Measurements from ENCODE around the gene TNS1. TPM values are rescaled to one million over a fixed set of nuclear protein-coding genes. Genes with fewer than 3 reads are reported as not detected.
A peak's percentile ranks its signal among the peaks of the same experiment; 100 is the strongest.

Gene TNS1
- total RNA-seq, 1 donor from 2014 or later, result 206 TPM

DNA sequence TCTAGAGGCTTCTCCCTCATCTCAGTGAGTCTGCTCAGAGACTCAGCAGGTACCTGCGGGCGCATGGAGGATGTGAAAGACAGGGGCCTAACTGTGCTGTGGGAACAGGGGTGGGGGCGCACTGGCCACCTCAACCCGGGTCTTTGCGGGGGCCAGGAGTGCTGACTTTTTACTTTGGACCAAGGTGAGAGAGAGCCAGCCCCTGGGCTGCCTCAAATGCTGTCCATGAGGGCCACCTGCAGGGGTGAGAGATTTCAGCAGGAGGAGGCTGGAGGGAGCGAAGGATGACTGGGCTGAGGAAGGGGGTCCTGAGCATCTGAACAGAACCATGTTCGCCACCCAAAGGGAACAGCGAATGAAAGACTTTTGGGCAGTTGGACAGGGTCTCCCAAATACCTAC, 129.4 kb downstream of the TNS1 start:
- DNase-seq (ENCODE audit: low read depth), result no peak

DNA sequence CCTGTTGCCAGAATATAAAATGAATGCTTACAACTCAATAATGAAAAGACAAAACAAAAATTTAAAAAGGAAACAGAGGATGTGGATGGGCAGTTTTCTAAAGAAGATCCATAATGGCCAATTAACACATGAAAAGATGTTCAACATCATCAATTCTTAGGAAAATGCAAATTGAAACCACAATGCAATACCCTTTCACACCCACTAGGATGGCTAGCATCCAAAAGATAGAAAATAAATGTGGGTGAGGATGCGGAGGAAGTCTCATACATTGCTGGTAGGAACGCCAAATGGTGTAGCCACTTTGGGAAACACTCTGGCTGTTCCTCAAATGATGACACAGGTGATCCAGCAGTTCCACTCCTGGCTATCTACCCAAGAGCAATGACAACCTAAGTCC, 130.5 kb downstream of the TNS1 start:
- DNase-seq (ENCODE audit: low read depth), result no peak

DNA sequence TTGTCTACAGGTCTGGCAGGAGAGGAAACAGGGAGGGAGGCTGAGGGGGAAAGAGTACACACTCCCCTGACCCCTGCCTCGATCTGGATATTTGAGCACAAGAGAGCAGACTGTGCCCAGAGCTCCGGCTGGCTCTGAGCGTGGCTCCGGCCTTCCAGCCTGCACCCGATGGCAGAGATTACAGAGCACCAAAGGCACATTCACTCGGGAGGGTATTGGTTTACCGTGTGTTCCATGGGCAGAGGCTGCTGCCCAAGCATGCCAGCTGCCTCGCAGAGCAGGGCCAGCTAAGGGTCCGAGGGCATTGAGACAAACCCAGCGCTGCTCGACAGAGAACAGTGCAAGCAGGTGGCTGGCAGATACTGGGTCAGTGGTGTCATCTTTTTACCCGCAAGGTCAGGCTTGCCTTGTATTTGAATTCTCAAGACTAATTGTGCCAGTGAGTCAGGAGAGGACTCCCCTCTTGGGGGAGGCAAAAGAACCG, 132.2 kb downstream of the TNS1 start:
- no peak for DNase-seq (ENCODE audit: low read depth)

DNA sequence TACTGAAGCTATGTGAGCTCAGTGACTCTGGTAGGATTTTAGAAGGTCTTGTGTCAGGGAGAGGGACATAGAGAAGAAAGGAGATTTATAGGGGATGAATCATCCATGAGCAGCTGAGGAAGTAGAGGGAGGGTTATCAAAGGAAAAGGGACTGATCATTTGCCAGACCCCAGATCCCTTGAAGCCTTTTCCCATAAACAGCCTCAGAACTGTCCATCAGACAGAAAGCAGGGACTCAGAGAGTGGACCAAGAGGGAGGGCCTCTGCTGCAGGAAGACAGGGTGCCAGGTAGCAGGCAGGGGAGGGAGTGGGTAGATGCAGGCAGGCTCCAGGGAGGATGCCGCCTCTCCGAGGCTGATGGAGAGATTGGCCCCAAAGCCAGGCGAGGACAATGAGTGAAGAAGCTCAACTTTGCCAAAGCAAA, 133.9 kb downstream of the TNS1 start:
- DNase-seq (ENCODE audit: low read depth), result no peak

DNA sequence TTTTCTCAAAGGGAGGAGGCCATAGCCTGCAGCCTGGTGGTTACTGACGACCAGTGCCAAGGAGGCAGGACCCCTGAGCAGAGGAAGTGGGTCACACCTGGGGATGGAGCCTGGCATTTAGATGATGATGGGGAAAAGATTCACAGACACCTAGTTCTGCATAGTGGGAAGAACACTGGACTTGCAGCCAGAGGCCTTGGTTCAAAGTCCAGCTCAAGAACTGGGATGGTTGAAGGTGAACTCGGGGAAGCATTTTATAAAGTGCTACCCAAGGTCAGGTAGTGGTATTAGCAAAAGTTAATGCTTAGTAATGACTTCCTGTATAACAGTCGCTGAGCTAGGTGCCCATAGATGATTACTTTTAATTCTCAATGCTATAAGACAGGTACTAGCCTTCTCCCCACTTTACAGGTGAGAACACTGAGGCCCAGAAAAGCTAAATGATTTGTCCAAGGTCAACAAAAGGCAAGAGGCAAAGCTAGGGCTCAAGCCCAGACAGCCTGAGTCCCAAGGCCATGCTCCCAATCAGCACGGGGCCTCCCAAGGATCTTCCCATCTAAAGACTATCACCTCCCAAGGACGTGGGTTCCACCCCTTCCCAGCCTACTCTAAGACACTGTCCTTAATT, 134.4 kb downstream of the TNS1 start:
- no peak for DNase-seq (ENCODE audit: low read depth)

DNA sequence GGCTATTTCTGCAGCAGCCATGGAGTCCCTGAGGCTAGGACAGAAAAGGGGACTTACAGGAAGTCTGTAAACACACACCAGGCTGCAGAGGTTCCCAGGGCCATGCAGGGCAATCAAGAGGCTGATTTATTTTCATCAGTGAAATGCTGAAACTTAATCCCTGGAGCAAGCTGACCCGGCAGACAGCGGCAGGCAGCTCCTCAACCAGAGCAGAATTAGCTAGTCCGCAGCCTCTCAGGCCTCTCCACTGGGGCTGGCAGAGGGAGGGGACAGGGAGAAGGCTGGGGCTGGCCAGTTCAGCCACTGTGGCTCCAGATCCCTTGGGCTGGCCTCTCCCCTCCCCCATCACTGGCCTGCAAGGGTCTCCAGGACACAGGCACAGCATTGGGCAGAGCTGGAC, 136.3 kb downstream of the TNS1 start:
- DNase-seq (ENCODE audit: low read depth), result no peak

DNA sequence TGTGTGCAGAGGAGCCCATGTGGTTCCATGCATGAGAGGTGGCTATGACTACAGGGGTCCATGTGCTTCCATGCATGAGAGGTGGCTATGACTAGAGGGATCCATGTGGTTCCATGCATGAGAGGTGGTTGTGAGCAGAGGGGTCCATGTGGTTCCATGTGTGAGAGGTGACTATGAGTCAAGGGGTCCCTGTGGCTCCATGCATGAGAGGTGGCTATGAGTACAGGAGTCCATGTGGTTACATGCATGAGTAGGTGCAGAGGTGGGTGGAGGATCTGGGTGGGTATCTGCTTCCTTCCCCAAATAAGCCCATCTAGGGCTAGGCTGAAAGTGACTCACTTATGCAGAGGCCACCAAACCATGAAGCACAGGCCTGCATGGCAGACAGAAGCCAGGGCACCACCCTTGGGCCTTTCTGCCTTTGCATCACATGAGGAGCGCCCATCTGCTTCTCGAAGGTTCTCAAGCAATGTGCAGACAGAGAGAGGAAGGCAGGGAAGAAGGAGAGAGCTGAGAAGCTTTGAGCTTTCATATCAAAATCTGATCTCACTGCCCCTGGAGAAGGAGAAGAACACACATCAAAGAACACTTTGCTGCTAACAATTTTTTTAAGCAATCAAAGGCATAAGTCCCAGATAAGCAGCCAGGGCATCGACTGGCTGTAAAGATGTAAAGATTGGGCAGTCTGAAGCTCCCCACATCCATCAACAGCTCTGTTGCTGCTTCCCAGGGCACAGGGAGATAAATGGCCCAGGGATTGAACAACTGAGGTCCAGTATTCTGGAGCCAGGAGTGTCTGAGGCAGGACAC, 137.6 kb downstream of the TNS1 start:
- peak; percentile 54 for DNase-seq (ENCODE audit: low read depth)

DNA sequence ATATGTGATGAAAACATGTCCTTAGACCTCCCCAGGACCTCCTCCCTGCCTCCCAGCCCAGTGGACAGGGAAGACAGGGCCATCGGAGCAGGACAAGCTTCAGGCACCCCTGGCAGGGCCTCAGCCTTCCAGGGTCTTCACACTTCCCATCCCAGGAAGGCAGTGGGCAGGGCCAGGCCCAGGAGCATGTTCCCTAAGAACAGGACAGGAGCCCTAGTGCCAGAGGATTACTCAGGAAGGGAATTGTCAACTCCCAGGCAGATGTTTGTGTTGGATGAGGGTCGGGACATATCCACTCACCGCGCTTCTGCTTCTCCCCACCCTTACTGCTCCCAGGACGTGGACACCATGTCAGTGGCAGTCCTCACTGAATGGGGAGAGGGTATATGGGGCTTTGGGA, 138.9 kb downstream of the TNS1 start:
- no peak for DNase-seq (ENCODE audit: low read depth)

DNA sequence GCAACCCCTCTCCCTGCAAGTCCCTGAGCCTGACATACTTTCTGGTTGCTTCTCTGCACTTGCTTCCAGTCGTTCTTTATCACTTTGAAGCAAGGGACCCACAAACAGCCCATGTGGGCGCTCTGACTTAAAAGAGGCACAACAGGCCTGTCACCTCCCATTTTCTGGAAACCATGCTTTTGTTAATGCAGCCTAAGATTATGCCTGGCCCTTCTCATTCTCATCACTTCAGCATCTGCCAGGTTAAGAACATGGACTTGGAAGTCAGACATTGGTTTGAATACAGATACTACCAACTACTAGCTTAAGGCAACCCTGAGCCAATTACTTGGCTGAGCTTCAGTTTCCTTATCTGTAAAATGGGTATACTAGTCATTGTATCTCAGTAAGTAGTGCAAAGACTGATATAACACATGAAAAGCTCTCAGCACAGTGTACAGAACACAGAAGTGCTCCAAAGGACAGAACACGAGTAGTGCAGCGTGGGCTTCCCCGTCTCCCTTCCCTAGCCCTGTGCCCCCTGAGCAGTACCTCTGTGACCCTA, 141.4 kb downstream of the TNS1 start:
- no peak for DNase-seq (ENCODE audit: low read depth)

DNA sequence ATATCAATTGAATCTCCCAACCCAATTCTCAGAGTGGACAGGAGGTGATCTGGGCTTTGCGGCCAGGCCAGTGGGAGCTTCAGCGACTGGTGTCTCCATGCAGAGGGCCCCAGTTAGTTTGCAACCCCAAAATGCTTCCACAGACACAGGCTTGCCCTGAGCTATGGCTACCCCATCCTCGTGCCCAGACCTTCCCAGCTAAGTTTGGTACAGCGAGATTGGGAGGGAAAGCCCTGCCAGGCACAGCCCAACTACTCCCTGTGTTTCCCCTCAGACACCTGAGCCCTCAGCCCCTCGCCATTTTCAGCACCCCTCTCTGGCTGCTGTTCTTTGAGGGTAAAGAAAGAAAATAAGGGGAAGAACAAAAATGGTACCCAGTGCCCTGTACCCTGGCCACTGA, 142.9 kb downstream of the TNS1 start:
- no peak for DNase-seq (ENCODE audit: low read depth)

DNA sequence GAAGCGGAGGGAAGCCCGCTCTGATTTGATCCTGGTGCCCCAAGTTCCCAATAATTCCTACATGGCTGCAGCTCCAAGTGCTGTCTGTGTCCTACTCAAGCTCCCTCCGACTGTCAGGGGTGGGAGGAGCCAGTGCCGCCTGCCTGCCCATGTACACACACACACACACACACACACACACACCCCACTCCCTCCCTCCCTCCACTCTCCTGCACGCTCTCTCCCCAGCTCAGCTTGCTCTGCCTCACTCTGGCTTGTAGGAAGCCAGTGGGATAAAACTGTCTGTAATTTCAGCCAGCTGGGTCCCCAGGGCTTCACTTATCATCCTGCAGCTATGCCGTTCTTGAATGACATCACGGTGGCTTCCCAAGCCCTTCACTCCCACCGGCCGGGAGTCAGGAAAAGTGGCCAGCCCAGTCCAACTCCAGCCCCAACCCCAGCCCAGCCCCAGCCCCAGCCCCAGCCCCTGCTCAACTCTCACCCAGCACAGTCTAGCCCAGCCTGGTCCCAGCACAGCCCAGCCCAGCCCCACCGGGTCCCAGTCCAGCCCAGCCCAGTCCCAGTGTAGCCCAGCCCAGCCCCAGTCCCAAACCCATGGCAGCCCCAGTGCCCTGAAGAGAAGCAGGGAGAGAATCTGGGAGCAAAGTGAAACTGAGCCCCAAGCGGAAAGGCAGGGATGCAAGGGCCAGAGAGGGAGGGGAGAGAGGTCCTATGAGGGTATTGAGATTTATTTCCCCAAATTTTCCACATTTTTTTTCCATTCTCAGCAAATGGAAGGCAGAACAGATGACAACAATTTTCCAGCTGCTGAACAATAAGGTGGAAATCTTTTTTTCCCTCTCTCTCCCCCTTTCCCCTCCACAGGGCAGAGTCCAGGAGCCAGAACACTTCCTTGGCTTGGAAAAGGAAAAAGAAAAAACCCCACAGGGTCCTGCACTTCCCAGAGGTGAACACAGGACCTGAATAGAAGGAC, 144.0 kb downstream of the TNS1 start:
- DNase-seq (ENCODE audit: low read depth), result peak; percentile 9

DNA sequence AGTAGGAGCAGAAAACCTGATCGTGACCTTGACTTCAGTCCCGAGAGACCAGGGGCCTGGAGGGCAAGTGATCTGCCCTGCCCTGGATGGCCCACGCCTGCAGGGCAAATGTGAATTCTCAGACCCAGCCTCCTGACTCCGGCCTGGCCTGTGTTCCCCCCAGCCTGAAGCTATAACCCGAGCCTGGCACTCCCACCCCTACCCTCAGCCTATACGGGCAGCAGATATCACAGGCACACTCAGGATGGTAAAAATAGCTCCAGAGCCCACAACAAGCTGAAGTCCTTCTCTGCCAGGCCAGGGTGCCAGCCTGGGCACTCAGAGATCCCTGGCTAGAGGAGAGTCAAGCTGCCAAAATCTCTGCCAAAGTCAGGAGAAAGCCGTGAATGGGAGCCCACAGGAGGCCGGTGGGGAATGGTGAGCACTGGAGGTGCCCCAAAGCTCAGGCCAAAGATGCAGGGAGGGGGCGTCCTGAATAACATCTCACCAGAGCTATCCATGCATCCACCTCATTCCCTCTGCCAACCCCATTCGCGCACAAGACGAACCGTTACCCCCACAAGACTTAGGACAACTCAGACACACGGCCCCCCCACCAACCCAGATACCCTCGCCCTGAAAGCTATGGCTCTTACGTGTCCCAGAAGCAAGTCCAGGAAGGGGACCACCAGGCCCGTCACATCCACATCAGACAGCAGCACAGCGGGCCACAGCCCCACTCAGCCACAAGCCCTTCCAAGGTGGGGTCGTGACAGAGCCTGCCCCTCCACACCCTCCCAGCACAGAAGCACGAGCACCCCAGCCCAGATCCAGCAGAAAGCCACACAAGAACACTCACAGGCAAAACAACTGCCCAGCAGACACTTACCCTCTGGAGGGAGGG, 144.9 kb downstream of the TNS1 start:
- DNase-seq (ENCODE audit: low read depth), result no peak

DNA sequence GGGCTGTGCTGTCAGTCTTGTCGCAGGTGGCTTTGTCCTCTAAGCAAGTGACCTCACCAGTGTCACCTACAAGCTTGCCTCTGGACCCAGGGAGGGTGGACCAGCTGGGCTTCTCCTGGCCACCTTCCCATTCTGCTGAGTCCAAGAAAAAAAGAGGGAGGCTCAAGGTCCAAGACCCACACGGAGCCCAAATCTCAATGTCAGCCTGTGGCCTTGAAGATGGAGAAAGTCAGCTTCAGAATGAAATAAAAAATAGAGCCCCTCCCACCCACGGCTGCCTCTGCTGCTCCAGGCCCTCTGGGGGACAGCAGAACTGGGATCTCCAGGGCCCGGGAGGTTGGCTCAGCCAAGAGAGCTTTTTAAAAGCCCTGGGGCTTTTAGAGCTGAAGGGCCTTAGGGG, 145.9 kb downstream of the TNS1 start:
- no peak for DNase-seq (ENCODE audit: low read depth)

DNA sequence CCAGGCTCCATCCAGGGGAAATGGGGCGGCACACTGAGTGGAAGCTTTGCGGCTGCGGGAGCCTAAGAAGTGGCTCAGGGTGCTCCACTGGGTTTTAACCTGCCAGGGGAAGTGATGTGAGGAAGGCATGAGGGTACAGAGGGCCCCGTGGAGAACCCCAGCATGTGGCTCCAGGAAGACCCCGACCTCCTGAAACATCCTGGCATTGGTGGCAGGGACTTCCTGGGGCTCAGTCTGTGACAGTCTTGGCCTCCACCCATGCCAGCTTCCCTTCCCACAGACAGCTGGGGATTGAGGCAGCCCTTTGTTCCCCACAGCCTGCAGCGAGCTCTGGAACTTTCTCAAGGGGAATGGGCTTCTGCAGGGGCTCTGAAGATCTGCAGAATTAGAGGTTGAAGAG, 146.6 kb downstream of the TNS1 start:
- DNase-seq (ENCODE audit: low read depth), result no peak

DNA sequence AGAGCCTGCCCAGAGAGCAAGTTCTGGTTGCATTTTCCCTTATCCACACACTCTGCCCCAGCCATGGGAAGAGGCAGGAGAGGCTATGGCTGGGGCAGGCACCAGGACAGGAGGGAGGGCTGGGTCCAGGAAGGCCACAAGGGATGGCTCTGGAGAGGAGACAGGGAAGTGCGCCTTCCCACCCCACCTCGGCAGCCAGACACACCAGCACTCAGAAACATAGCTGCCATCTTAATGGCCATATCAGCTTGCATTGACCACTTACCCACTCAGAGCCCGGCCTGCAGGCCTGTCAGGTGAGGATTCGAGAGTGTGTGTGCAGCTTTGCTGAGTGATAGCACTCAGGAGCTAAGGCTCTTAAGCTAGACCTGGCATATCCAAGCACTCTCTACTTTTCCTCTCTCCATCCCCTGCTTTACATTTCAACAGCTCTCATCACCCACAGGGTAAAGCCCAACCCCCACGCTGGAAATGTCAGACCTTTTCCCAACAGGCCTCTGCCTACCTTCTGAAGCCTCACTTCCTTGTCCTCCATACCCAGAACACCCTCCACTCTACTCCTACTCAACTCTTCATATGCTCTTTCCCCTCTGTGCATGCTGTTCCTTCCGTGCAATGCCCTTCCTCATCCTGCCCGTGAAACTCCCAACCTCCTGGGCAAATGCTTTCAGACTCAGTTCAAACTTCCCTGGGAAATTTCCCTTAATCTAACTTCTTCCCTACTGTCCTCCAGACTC, 147.9 kb downstream of the TNS1 start:
- no peak for DNase-seq (ENCODE audit: low read depth)

DNA sequence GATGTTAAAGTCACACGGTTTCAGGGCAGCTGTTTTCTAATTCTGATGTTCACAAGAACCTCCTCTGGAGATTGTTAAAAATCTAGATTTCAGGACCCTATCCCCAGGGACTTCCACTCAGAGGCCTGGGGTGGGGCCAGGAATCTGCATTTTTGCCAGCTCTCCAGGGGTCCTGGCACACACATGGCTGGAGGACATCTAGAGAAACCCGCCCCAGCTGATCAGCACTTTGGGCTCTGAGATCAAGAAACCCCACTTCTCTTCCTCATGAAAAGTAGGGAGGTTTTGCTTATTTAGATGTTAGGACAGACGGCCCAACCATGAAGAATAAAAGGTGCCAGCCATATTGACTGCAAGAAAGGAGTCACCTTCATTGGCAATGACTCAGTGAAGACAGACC, 148.8 kb downstream of the TNS1 start:
- no peak for DNase-seq (ENCODE audit: low read depth)

DNA sequence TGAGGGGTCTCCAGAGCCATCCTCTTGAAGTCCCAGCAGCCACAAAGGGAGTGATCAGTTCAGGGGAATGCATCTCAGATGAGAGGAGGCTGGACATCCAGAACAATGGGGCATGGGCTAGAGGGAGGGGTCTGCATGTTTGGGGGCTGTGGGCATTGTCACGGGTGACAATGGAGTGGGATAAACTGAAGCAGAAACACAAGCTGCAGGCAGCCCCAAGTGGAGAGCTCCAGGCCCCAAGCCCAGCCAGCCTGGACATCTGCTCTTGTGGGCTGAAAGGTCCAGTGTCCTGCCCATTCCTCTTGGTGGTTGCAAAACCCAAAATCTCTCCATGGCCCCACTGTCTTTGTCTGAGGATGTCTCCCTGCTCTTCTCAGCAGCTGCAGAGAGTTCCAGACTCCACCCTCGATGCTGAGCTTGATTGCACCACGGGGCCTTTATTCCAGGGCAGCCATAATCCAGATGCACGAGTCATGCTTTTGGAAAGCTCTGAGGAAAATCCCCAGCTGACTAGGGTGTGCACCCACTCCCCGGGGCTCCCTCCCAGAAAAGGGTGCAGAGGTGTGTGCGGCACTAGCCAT, 149.4 kb downstream of the TNS1 start:
- peak; percentile 48 for DNase-seq (ENCODE audit: low read depth)

DNA sequence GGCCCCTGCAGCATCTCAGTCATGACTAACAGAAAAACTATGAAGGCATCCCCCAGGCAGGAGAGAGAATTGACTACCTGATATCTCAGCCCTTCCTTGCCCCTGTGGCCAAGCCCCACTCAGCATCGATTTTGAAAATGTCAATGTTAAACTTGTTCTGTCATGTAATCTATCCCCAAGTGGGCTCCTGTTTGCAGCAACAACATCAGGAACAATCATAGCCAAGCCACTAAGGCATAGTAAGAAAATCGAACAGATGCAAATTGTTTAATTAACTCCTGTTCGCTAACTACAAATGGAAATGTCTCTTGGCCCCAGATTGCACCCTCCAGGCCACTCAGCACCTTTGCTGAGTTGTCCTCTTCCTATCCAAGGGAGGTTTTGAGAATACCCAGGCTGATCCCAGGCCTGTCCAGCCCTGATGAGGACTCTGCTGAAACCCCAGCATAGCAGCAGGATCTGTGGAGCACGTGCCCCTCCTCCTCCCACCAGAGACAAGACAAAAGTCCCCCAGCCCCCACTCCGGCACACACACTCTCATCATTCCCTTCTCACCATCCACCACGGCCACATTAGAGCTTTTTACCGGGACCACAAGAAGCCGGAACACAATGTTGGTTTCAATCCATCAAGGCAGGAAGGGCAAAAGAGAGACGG, 150.1 kb downstream of the TNS1 start:
- DNase-seq (ENCODE audit: low read depth), result no peak
